KMS-11 (cell line): ENCODE results near the gene LRRC27.

Experiments
- H2AFZ ChIP-seq: fragments of 200-600 bp; sonication (generic); 2 replicates; pipeline ENCODE4 v1.6.1; 2016; ENCODE audit warnings: antibody characterized with exemption, mixed run types, low read depth
- H3K27ac ChIP-seq: fragments of 200-600 bp; sonication (generic); 2 replicates; pipeline ENCODE4 v1.6.1; 2016; ENCODE audit warnings: mild to moderate bottlenecking, mixed run types
- H3K27me3 ChIP-seq: fragments of 200-600 bp; sonication (generic); 2 replicates; pipeline ENCODE4 v1.6.1; 2017; ENCODE audit warnings: mild to moderate bottlenecking, low read depth, mixed run types, moderate library complexity; ENCODE audit not compliant: insufficient read depth
- H3K36me3 ChIP-seq: fragments of 200-600 bp; sonication (generic); 2 replicates; pipeline ENCODE4 v1.6.1; 2017; ENCODE audit warnings: mild to moderate bottlenecking, mixed run types; ENCODE audit not compliant: insufficient read depth
- H3K4me1 ChIP-seq: fragments of 200-600 bp; sonication (generic); 2 replicates; pipeline ENCODE4 v1.6.1; 2016; ENCODE audit warnings: mild to moderate bottlenecking, low read depth, mixed run types; ENCODE audit not compliant: poor library complexity, severe bottlenecking
- H3K4me2 ChIP-seq: fragments of 200-600 bp; sonication (generic); 2 replicates; pipeline ENCODE4 v1.7.0; 2016; ENCODE audit warnings: mild to moderate bottlenecking, mixed run types
- H3K4me3 ChIP-seq: fragments of 200-600 bp; sonication (generic); IDR thresholded peaks from 2 replicates; pipeline ENCODE4 v1.6.1; 2017; ENCODE audit warnings: low read depth, low read length, mixed read lengths; ENCODE audit not compliant: insufficient read depth
- H3K79me2 ChIP-seq: fragments of 200-600 bp; sonication (generic); 2 replicates; pipeline ENCODE4 v1.6.1; 2016; ENCODE audit warnings: low read depth, mixed run types; ENCODE audit not compliant: insufficient read depth
- H3K9ac ChIP-seq: fragments of 200-600 bp; sonication (generic); 2 replicates; pipeline ENCODE4 v1.6.1; 2016; ENCODE audit warnings: mild to moderate bottlenecking, mixed run types
- H4K20me1 ChIP-seq: fragments of 200-600 bp; sonication (generic); 2 replicates; pipeline ENCODE4 v1.6.1; 2016; ENCODE audit warnings: mild to moderate bottlenecking, mixed run types; ENCODE audit not compliant: insufficient read depth
- CTCF ChIP-seq: fragments of 200-600 bp; sonication (generic); conservative IDR thresholded peaks from 2 replicates; pipeline ENCODE4 v1.6.1; 2017; ENCODE audit warnings: low read depth, mild to moderate bottlenecking, antibody characterized with exemption, low read length, moderate library complexity, mixed read lengths

The LRRC27 gene

GRCh38 chr10:132359305-132360040, 27.5 kb downstream of the LRRC27 start:
- Histone ChIP-seq H3K9ac (no peak overlapping the region), H2AFZ (no peak overlapping the region), H3K27ac (no peak overlapping the region), H3K4me3 (no peak overlapping the region), H3K4me2 (no peak overlapping the region), H3K4me1 (no peaks in the 10 kb centered on the region), H3K79me2 (no peaks in the 10 kb centered on the region), H4K20me1 (no peaks in the 10 kb centered on the region), H3K27me3 (peaks cover 26% of the 10 kb centered on the region; the same call in 1 of the 2 replicates), H3K36me3 (no peaks in the 10 kb centered on the region)
- no peak for TF ChIP-seq CTCF

- no peak overlapping the region for H3K27ac ChIP-seq
- no peaks in the 10 kb centered on the region for H3K36me3 ChIP-seq
- H3K4me2 ChIP-seq: no peak overlapping the region
- no peaks in the 10 kb centered on the region for H3K4me1 ChIP-seq
- peaks cover 17% of the 10 kb centered on the region; the same call in 1 of the 2 replicates for H3K27me3 ChIP-seq
- H3K9ac ChIP-seq: no peak overlapping the region
- H3K4me3 ChIP-seq: no peak overlapping the region
- no peaks in the 10 kb centered on the region for H3K79me2 ChIP-seq
- H2AFZ ChIP-seq: no peak overlapping the region
- peak; percentile 50 for TF ChIP-seq CTCF
- H4K20me1 ChIP-seq: no peaks in the 10 kb centered on the region
Observed at GRCh38 chr10:132360766-132361447, 28.9 kb downstream of the LRRC27 start.

- no peak for TF ChIP-seq CTCF
- no peak overlapping the region for H3K9ac ChIP-seq
- H3K36me3 ChIP-seq: no peaks in the 10 kb centered on the region
- H3K27ac ChIP-seq: no peak overlapping the region
- no peaks in the 10 kb centered on the region for H4K20me1 ChIP-seq
- no peaks in the 10 kb centered on the region for H3K79me2 ChIP-seq
- H2AFZ ChIP-seq: no peak overlapping the region
- H3K4me3 ChIP-seq: no peak overlapping the region
- peaks cover 15% of the 10 kb centered on the region; the same call in 1 of the 2 replicates for H3K27me3 ChIP-seq
- H3K4me1 ChIP-seq: no peaks in the 10 kb centered on the region
- H3K4me2 ChIP-seq: no peak overlapping the region
Observed at GRCh38 chr10:132361581-132362101, 29.6 kb downstream of the LRRC27 start.

- no peaks in the 10 kb centered on the region for H3K36me3 ChIP-seq
- no peak for TF ChIP-seq CTCF
- H3K79me2 ChIP-seq: no peaks in the 10 kb centered on the region
- H4K20me1 ChIP-seq: no peaks in the 10 kb centered on the region
- H3K27ac ChIP-seq: no peak overlapping the region
- no peak overlapping the region for H2AFZ ChIP-seq
- no peak overlapping the region for H3K4me2 ChIP-seq
- no peak overlapping the region for H3K9ac ChIP-seq
- no peaks in the 10 kb centered on the region for H3K4me1 ChIP-seq
- no peak overlapping the region for H3K4me3 ChIP-seq
- peaks cover 15% of the 10 kb centered on the region; the same call in 1 of the 2 replicates for H3K27me3 ChIP-seq
Observed at GRCh38 chr10:132362151-132362611, 30.2 kb downstream of the LRRC27 start.
